ENCODE results near the gene KCNJ14. TPM values are rescaled to one million over a fixed set of nuclear protein-coding genes. Genes with fewer than 3 reads are reported as not detected.

KCNJ14 gene
- total RNA-seq, 1 experiment from 2014 or later = 3.6 TPM

DNA sequence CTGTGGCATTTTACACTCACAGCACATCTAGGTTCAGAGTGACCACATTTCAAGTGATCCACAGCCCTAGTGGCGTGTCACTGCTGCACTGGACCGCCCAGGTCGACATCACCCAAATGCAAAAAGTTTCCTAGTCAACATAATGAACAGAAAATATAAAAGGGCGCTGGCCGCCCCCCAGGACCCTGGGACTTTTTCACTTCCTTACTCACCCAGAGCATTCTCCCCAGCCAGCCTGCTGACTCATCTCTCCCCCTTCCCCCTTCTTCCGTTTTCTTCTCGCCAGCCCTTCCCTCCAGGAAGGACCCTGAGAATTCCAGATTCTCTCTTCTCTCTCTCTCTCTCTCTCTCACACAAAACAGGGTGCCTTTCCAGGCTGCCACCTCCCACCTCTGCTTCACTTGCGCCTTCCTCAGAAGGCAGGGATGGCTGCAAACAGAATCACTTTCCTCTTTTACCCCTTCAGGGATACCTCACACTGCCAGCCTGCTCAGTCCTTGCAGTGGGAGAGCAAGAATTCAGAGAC is 30.6 kb upstream of the KCNJ14 start:
- Histone ChIP-seq H3K4me1 (peaks cover 5% of the 10 kb centered on the region; the same call in 1 of the 2 replicates), H3K27me3 (replicated peaks; ENCODE audit: control insufficient read depth, insufficient read depth, low read length) (no peaks in the 10 kb centered on the region), H3K9me3 (no peaks in the 10 kb centered on the region), H3K36me3 (ENCODE audit: control insufficient read depth, insufficient read depth, low read length) (no peaks in the 10 kb centered on the region), H3K4me3 (ENCODE audit: low read depth, low read length) (no peak overlapping the region)
- DNase-seq = no peak
- intact Hi-C loops (cut with micrococcal nuclease; ENCODE audit: unreplicated experiment) = no loop called here
- Mint-ChIP-seq H3K36me3 (ENCODE audit: insufficient read depth, unreplicated experiment) (no peaks in the 10 kb centered on the region), H3K9me3 (ENCODE audit: unreplicated experiment) (no peaks in the 10 kb centered on the region), H3K27ac (ENCODE audit: unreplicated experiment) (peak overlapping the region; percentile 57), H3K27me3 (ENCODE audit: insufficient read depth, unreplicated experiment) (no peaks in the 10 kb centered on the region), H3K4me3 (ENCODE audit: unreplicated experiment) (no peak overlapping the region), H3K4me1 (ENCODE audit: low read depth, unreplicated experiment) (peaks cover 12% of the 10 kb centered on the region)
- CTCF ChIA-PET = interaction anchor here (0.7 kb wide), 1 partner anchor 319 kb away, joined by 7 read pairs; no protein-coding TSS in a partner anchor
- POLR2A ChIA-PET = no interaction called here
- BruUV-seq (replicated peaks) = no TSS peak
- TF ChIP-seq, protein P1, sequence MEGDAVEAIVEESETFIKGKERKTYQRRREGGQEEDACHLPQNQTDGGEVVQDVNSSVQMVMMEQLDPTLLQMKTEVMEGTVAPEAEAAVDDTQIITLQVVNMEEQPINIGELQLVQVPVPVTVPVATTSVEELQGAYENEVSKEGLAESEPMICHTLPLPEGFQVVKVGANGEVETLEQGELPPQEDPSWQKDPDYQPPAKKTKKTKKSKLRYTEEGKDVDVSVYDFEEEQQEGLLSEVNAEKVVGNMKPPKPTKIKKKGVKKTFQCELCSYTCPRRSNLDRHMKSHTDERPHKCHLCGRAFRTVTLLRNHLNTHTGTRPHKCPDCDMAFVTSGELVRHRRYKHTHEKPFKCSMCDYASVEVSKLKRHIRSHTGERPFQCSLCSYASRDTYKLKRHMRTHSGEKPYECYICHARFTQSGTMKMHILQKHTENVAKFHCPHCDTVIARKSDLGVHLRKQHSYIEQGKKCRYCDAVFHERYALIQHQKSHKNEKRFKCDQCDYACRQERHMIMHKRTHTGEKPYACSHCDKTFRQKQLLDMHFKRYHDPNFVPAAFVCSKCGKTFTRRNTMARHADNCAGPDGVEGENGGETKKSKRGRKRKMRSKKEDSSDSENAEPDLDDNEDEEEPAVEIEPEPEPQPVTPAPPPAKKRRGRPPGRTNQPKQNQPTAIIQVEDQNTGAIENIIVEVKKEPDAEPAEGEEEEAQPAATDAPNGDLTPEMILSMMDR (IDR thresholded peaks at IDR 0.05; ENCODE audit: insufficient read depth in 1 of 2, low read depth in 1 of 2, low read length in 1 of 2, severe bottlenecking in 1 of 2, unreplicated experiment in 1 of 2) = no peak

DNA sequence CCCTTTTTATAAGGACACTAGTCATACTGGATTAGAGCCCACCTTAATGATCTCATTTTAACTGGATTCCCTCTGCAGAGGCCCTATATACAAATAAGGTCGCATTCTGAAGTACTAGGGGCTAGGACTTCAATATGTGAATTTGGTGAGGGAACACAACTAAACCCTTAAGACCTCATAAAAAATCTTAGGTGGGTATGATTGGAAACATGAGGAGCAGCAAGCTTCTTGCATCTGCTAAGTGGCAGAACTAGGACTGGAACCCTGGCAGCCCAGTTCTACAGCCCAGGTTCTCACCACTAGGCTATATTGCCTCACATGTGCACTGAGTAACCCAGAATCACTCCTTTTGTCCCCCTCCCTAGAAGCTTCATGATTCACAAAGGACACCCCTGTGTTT is 26.7 kb upstream of the KCNJ14 start:
- intact Hi-C loops (cut with micrococcal nuclease; ENCODE audit: unreplicated experiment) = no loop called here
- TF ChIP-seq, protein P1 (IDR thresholded peaks at IDR 0.05; ENCODE audit: insufficient read depth in 1 of 2, low read depth in 1 of 2, low read length in 1 of 2, severe bottlenecking in 1 of 2, unreplicated experiment in 1 of 2) = no peak
- Histone ChIP-seq H3K9me3 (no peaks in the 10 kb centered on the region), H3K27me3 (replicated peaks; ENCODE audit: control insufficient read depth, insufficient read depth, low read length) (no peaks in the 10 kb centered on the region), H3K4me1 (peaks cover 5% of the 10 kb centered on the region; the same call in 1 of the 2 replicates), H3K4me3 (ENCODE audit: low read depth, low read length) (no peak overlapping the region), H3K36me3 (ENCODE audit: control insufficient read depth, insufficient read depth, low read length) (no peaks in the 10 kb centered on the region)
- Mint-ChIP-seq H3K4me1 (ENCODE audit: low read depth, unreplicated experiment) (peaks cover 7% of the 10 kb centered on the region), H3K27me3 (ENCODE audit: insufficient read depth, unreplicated experiment) (no peaks in the 10 kb centered on the region), H3K36me3 (ENCODE audit: insufficient read depth, unreplicated experiment) (peaks cover 6% of the 10 kb centered on the region), H3K9me3 (ENCODE audit: unreplicated experiment) (no peaks in the 10 kb centered on the region), H3K4me3 (ENCODE audit: unreplicated experiment) (no peak overlapping the region), H3K27ac (ENCODE audit: unreplicated experiment) (no peak overlapping the region)
- BruUV-seq (replicated peaks) = no TSS peak
- POLR2A ChIA-PET = no interaction called here
- CTCF ChIA-PET = interaction anchor here (0.7 kb wide), 1 partner anchor 28 kb away, joined by 3 read pairs; no protein-coding TSS in a partner anchor
- DNase-seq = no peak

GRCh38 chr19:48433337-48433736 is 22.0 kb upstream of the KCNJ14 start:
- intact Hi-C loops (cut with micrococcal nuclease; ENCODE audit: unreplicated experiment) = no loop called here
- Histone ChIP-seq H3K4me3 (ENCODE audit: low read depth, low read length) (no peak overlapping the region), H3K27me3 (replicated peaks; ENCODE audit: control insufficient read depth, insufficient read depth, low read length) (no peaks in the 10 kb centered on the region), H3K9me3 (no peaks in the 10 kb centered on the region), H3K36me3 (ENCODE audit: control insufficient read depth, insufficient read depth, low read length) (no peaks in the 10 kb centered on the region), H3K4me1 (no peaks in the 10 kb centered on the region)
- no peaks in the 10 kb centered on the region for H3K27me3 Mint-ChIP-seq (ENCODE audit: insufficient read depth, unreplicated experiment)
- H3K4me3 Mint-ChIP-seq (ENCODE audit: unreplicated experiment) = no peak overlapping the region
- H3K36me3 Mint-ChIP-seq (ENCODE audit: insufficient read depth, unreplicated experiment) = peaks cover 6% of the 10 kb centered on the region
- H3K27ac Mint-ChIP-seq (ENCODE audit: unreplicated experiment) = no peak overlapping the region
- ChIA-PET POLR2A (interaction anchor here (0.5 kb wide), 1 partner anchor 121 kb away, joined by 5 read pairs; no protein-coding TSS in a partner anchor), CTCF (no interaction called here)
- TF ChIP-seq, protein P1 (IDR thresholded peaks at IDR 0.05; ENCODE audit: insufficient read depth in 1 of 2, low read depth in 1 of 2, low read length in 1 of 2, severe bottlenecking in 1 of 2, unreplicated experiment in 1 of 2) = no peak
- peaks cover 7% of the 10 kb centered on the region for H3K4me1 Mint-ChIP-seq (ENCODE audit: low read depth, unreplicated experiment)
- no peak for DNase-seq
- H3K9me3 Mint-ChIP-seq (ENCODE audit: unreplicated experiment) = no peaks in the 10 kb centered on the region
- no TSS peak for BruUV-seq (replicated peaks)
